Nephron (organoid): ENCODE results near the gene MPO.

Source experiments
- H3K27ac Mint-ChIP-seq, 3 experiments: 2 replicates each; pipeline ENCODE4 v1.8.0; 2020; ENCODE audit warnings: mixed read lengths in 3 of 3, mild to moderate bottlenecking in 2 of 3, moderate library complexity in 1 of 3
- H3K27me3 Mint-ChIP-seq: 2 replicates; pipeline ENCODE4 v1.8.0; 2021; ENCODE audit warnings: low read depth, mild to moderate bottlenecking, moderate library complexity, mixed read lengths
- H3K36me3 Mint-ChIP-seq: 2 replicates; pipeline ENCODE4 v1.8.0; 2020; ENCODE audit warnings: low read depth, mixed read lengths
- H3K4me1 Mint-ChIP-seq: 2 replicates; pipeline ENCODE4 v1.8.0; 2020; ENCODE audit warnings: mixed read lengths
- H3K4me3 Mint-ChIP-seq, 3 experiments: 2 replicates each; pipeline ENCODE4 v1.8.0; 2020; ENCODE audit warnings: mild to moderate bottlenecking in 3 of 3, mixed read lengths in 3 of 3, moderate library complexity in 2 of 3
- H3K9me3 Mint-ChIP-seq: 2 replicates; pipeline ENCODE4 v1.8.0; 2020; ENCODE audit warnings: mixed read lengths
- TF ChIP-seq, protein P1 (sequence below), 3 experiments: fragments of 200-600 bp; sonication (generic); IDR thresholded peaks; one replicate each; pipeline ENCODE4 v1.5.0; 2021; ENCODE audit warnings: antibody characterized with exemption in 3 of 3; ENCODE audit not compliant: unreplicated experiment in 3 of 3

The MPO gene

GRCh38 chr17:58224315-58224714 is 56.4 kb downstream of the MPO start:
- Mint-ChIP-seq H3K27me3 (peaks cover 45% of the 10 kb centered on the region), H3K4me1 (peaks cover 3% of the 10 kb centered on the region), H3K9me3 (no peaks in the 10 kb centered on the region), H3K27ac (no peak overlapping the region), H3K36me3 (no peaks in the 10 kb centered on the region), H3K4me3 (no peak overlapping the region)
- TF ChIP-seq, protein P1, sequence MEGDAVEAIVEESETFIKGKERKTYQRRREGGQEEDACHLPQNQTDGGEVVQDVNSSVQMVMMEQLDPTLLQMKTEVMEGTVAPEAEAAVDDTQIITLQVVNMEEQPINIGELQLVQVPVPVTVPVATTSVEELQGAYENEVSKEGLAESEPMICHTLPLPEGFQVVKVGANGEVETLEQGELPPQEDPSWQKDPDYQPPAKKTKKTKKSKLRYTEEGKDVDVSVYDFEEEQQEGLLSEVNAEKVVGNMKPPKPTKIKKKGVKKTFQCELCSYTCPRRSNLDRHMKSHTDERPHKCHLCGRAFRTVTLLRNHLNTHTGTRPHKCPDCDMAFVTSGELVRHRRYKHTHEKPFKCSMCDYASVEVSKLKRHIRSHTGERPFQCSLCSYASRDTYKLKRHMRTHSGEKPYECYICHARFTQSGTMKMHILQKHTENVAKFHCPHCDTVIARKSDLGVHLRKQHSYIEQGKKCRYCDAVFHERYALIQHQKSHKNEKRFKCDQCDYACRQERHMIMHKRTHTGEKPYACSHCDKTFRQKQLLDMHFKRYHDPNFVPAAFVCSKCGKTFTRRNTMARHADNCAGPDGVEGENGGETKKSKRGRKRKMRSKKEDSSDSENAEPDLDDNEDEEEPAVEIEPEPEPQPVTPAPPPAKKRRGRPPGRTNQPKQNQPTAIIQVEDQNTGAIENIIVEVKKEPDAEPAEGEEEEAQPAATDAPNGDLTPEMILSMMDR (IDR thresholded peaks at IDR 0.05; ENCODE audit: unreplicated experiment in 3 of 3) = no peak
